HG02981 (cell line): Measurements from ENCODE around the gene CCDC74A.
"Not testable (repeated sequence)": the region's sequence is repeated elsewhere in the genome, so short reads cannot be mapped to it uniquely, and the experiment has no call there.

Experiments used
- ATAC-seq: cut with Tn5 transposase; IDR thresholded peaks from one replicate; pipeline ENCODE4 v1.9.1; 2021; ENCODE audit warnings: mild to moderate bottlenecking, moderate library complexity; ENCODE audit not compliant: unreplicated experiment

Gene CCDC74A

GRCh38 chr2:131525256-131525655 is 2.4 kb upstream of the CCDC74A start:
- ATAC-seq = not testable (repeated sequence)

- peak; percentile 50 for ATAC-seq
These were observed 1.5 kb downstream of the CCDC74A start for GRCh38 chr2:131528981-131529863.

GRCh38 chr2:131529864-131530445 is 2.3 kb downstream of the CCDC74A start:
- not testable (repeated sequence) for ATAC-seq

- ATAC-seq = not testable (repeated sequence)
These were observed 3.1 kb downstream of the CCDC74A start for GRCh38 chr2:131530626-131531344.

GRCh38 chr2:131531547-131532185 is 4.0 kb downstream of the CCDC74A start:
- not testable (repeated sequence) for ATAC-seq

GRCh38 chr2:131532723-131533608 is 5.3 kb downstream of the CCDC74A start:
- ATAC-seq = not testable (repeated sequence)

- ATAC-seq = not testable (repeated sequence)
These were observed 6.1 kb downstream of the CCDC74A start for GRCh38 chr2:131533609-131534316.

- ATAC-seq = not testable (repeated sequence)
These were observed 6.6 kb downstream of the CCDC74A start for GRCh38 chr2:131534317-131534672.

- not testable (repeated sequence) for ATAC-seq
These were observed 7.3 kb downstream of the CCDC74A start for GRCh38 chr2:131534965-131535364.

- ATAC-seq = no peak
These were observed 7.8 kb downstream of the CCDC74A start for GRCh38 chr2:131535526-131535925.

GRCh38 chr2:131535951-131536826 is 8.5 kb downstream of the CCDC74A start:
- not testable (repeated sequence) for ATAC-seq

GRCh38 chr2:131536841-131537240 is 9.2 kb downstream of the CCDC74A start:
- not testable (repeated sequence) for ATAC-seq

GRCh38 chr2:131538856-131539255 is 11.2 kb downstream of the CCDC74A start:
- not testable (repeated sequence) for ATAC-seq

GRCh38 chr2:131542438-131543384 is 15.0 kb downstream of the CCDC74A start:
- ATAC-seq = no peak

- no peak for ATAC-seq
These were observed 15.8 kb downstream of the CCDC74A start for GRCh38 chr2:131543385-131543891.

GRCh38 chr2:131544006-131544812 is 16.5 kb downstream of the CCDC74A start:
- not testable (repeated sequence) for ATAC-seq
